GM12873 (cell line): ENCODE results near the gene WDR4.

Experiments used
- TF ChIP-seq, protein P1 (sequence below): IDR thresholded peaks from 2 replicates; pipeline ENCODE4 v1.5.1; 2012; ENCODE audit warnings: low read depth, mild to moderate bottlenecking, moderate library complexity, low read length, control low read depth; ENCODE audit not compliant: insufficient read depth; ENCODE audit errors: missing control alignments

The WDR4 gene

DNA sequence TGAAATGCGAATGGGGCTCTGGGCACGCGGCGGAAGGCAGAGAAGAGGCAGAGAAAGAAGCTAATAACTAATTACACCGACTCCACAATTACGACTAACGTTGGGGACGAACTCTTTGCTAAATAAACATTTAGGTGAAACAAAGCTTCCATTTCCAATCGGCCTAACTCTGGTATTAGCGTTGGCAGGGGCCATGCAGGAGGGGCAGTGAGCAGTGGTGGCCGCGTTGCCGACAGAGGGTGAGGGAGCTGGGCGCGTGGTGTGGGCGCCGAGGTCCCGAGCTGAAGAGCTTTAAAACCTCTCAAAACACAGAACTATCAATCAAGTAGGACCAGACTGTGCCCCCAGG, 13.2 kb upstream of the WDR4 start:
- TF ChIP-seq, protein P1, sequence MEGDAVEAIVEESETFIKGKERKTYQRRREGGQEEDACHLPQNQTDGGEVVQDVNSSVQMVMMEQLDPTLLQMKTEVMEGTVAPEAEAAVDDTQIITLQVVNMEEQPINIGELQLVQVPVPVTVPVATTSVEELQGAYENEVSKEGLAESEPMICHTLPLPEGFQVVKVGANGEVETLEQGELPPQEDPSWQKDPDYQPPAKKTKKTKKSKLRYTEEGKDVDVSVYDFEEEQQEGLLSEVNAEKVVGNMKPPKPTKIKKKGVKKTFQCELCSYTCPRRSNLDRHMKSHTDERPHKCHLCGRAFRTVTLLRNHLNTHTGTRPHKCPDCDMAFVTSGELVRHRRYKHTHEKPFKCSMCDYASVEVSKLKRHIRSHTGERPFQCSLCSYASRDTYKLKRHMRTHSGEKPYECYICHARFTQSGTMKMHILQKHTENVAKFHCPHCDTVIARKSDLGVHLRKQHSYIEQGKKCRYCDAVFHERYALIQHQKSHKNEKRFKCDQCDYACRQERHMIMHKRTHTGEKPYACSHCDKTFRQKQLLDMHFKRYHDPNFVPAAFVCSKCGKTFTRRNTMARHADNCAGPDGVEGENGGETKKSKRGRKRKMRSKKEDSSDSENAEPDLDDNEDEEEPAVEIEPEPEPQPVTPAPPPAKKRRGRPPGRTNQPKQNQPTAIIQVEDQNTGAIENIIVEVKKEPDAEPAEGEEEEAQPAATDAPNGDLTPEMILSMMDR: no peak

DNA sequence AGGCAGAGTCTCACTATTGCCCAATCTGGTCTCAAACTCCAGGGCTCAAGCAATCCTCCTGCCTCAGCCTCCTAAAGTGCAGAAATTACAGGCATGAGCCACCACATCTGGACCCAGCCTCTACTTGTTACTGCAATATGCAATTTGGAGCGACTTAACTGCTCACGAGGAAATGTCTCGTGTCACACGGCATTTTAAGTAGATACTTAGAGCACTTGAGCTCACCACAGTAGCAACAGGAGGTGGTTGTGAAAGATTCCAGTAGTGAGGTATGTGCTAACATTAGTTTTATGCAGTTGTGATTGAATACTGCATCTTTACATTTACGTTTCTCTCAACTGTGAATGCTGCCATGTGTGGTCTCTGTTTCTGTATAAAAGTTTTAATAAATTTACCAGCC, 8.0 kb upstream of the WDR4 start:
- TF ChIP-seq, protein P1: no peak

DNA sequence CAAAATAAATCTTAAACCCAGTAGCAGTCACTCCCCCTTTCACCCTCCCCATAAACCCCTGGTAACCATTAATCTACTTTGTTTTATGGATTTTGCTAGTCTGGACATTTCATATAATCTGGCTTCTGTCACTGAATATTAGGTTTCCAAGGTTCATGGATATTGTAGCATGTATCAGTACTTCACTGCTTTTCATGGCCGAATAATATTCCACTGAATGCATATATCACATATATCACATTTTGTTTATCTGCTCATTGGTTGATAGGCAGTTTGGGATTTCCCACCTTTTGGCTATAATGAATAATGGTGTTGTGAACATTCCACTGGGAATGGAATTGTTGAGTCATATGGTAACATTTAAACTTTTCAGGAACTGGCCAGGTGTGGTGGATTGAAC, 4.6 kb upstream of the WDR4 start:
- TF ChIP-seq, protein P1: no peak

DNA sequence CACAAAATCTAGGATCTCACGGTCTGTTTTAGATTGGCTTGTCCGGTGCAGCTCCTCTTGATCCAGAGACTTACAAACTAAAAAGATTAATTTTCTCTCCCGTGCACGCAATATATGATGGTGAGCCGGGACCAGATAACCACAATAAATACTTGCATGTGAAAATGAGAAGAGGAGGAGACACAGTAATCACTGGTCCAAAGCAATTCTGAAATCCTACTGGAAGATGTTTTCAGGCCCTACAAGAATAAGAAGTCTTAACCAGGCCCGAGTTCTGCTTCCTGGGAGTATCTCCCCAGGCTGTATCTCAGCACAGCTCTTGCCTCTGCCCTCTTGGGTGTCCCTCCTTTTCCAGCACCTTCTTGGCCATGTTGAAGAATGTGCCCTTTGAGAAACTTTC, 1.0 kb upstream of the WDR4 start:
- TF ChIP-seq, protein P1: no peak

DNA sequence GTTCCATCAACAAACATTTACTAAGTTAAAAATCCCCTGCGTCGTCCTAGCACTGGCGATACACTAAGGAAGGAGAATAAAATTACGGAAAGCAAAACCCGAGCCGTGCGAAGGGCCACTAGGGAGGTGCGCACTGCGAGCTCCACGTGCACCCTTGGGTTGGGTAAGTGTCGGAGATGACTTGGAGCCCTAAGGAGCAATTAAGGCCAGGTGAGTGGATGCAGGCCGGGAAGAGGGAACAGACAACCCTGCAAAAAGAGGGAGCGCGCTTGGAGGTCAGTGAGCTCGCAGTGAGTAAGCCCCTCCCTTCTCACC, 704 bp downstream of the WDR4 start:
- TF ChIP-seq, protein P1: no peak

DNA sequence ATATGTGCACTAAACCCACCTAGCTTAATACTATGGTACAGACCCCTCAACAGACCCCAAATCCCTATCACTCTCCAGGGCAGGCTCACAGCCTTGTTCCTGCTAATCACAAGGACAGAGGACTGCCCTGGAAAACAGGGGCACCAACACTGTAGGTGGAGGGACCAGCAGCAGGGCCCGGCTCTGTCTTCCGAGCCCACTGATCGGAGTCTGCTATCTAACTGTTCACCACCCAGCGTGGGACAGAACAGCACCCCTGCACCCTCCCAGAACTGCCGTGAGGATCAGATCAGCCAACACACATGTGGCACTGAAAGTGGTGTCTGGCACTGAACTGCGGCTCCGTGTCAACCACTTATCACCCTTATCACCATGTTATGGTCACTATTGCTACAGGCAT, 6.2 kb downstream of the WDR4 start:
- TF ChIP-seq, protein P1: no peak

DNA sequence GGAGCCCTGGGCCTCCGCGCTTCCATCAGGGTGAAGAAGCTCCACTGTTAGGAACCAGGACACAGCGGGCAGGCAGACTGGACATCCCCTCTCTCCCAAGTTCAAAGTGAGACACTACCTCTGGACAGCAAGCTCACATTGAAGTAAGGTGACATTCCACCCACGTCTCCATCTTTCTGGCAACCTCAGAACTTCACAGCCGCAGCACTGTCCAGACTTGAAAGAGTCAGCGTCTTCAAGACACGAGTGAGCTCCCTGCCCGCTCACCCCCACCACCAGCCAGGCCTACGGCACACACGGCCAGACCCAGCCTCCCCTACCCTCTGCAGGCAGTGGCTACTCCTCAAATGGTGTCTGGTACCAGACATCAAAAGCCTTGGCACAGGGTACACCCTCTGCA, 11.1 kb downstream of the WDR4 start:
- TF ChIP-seq, protein P1: no peak

DNA sequence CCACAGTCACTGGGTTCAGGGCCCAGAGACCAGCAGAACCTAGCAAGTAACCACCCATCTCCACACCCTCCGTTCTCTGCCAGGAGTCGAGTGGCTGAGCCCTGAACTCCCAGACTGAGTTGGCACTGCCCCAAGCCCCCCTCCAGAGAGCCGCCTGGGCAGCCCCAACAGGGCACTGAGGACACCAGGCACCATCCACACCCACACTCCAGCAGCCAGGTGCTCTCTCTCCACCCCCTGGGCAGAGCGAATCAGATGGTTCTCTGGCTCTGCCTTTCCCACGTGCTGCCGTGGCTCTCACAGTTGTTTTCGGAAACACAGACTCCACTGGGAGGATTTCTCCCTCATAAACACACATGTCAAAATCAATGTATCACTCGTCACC, 13.6 kb downstream of the WDR4 start:
- TF ChIP-seq, protein P1: no peak
